DMS 273 (cell line): ENCODE measurements around the gene MUTYH.

Experiments used
- DNase-seq: peaks from one replicate; lab custom pipeline; 2025; ENCODE audit not compliant: unreplicated experiment; lab: John Stamatoyannopoulos, UW

The MUTYH gene

GRCh38 chr1:45282351-45282750 is 57.9 kb downstream of the MUTYH start:
- DNase-seq, result no peak
